GM19328 (cell line): ENCODE results near the gene CAMK1D.

Source experiments
- ATAC-seq: cut with Tn5 transposase; IDR thresholded peaks from one replicate; pipeline ENCODE4 v1.9.1; 2021; ENCODE audit warnings: mild to moderate bottlenecking, moderate library complexity; ENCODE audit not compliant: unreplicated experiment

CAMK1D gene

DNA sequence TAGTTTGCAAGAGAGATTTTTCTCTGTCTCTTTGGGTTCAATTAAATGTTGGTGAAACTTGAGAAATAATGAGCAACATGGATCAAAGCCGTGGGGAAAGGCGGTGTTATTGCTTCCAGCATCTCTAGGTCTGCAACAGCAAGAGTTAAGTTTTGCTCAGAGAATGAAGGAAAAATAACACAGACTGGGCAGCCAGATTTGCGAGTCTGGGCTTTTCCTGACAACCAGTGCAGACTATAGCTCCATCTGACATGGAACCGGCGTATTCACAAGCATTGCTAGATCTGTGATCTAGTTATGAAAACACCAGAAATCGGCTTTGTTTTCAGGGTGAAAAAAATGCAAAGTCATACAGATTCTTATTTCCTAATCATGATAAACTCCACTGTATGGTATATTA lies 110.4 kb downstream of the CAMK1D start:
- ATAC-seq: no peak

GRCh38 chr10:12463459-12463838 lies 114.1 kb downstream of the CAMK1D start:
- ATAC-seq: no peak

GRCh38 chr10:12465385-12466136 lies 116.2 kb downstream of the CAMK1D start:
- no peak for ATAC-seq

DNA sequence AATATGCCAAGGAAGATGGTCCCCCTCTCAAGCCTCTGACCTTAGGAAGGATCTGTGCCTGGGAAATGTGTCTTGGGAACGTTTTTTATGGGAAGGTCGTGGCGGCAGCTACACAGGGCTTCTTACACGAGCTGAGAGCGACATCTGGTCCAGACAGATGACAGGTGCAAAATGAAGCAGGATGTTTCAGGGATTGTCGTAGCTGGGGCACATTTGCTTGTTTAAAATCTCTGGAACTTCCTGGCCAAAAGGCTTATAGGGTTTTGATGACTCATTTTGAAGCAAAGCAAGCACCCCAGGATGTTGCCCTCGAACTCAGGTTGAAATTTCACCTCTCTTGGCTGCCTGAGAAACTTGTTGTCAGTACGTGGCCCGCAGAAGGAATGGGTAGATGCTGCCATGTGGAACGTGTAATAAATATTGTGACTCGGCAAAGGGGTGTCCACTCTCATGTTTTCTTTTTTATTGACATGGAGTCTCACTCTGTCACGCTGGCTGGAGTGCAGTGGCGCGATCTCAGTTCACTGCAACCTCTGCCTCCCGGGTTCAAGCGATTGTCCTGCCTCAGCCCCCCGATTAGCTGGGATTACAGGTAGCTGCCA lies 117.5 kb downstream of the CAMK1D start:
- no peak for ATAC-seq

- ATAC-seq: no peak
Measured at GRCh38 chr10:12469345-12469744, 120.0 kb downstream of the CAMK1D start.

- ATAC-seq: no peak
Measured at GRCh38 chr10:12470719-12471118, 121.4 kb downstream of the CAMK1D start.

GRCh38 chr10:12471135-12471534 lies 121.8 kb downstream of the CAMK1D start:
- no peak for ATAC-seq

GRCh38 chr10:12473491-12473890 lies 124.1 kb downstream of the CAMK1D start:
- ATAC-seq: no peak

DNA sequence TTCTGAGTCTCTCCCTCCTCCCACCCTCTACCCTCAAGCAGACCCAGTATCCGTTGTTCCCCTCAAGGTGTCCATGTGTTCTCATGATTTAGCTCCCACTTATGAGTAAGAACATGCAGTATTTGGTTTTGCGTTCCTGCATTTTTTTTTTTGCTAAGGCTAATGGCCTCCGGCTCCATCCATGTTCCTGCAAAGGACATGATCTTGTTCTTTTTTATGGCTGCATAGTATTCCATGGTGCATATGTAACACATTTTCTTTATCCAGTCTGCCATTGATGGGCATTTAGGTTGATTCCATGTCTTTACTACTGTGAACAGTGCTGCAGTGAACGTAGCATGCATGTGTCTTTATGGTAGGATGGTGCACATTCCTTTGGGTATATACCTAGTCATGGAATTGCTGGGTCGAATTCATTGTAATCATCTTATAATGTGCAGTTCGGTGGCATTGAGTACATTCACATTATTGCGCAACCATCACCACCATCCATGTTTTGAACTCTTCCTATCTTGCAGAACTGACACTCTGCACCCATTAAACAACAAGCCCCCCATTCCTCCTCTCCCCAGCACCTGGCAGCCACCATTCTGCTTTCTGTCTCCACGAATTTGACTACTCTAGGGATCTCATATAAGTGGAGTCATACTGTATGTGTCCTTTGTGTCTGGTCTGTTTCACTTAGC lies 125.5 kb downstream of the CAMK1D start:
- no peak for ATAC-seq

DNA sequence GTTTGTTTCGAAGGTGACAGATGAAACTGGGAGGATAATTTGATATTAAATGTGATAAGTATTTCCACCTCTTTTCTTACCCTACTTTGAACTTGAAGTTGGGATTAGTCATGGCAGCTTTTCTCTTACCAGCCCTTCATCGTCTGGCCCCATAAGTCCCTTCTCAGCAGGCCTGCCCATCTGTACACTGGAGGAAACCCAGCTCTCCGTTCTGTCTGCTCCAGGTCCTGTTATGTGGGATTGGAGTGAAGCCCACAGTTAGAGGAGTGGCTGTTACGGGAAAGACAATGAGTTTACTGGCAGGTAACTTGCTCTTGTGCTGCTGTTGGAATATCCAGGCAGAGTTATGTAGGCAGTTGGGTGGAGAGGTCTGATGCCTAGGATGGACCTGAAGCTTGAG lies 127.3 kb downstream of the CAMK1D start:
- ATAC-seq: no peak

- ATAC-seq: no peak
Measured at GRCh38 chr10:12479437-12479844, 130.1 kb downstream of the CAMK1D start.

DNA sequence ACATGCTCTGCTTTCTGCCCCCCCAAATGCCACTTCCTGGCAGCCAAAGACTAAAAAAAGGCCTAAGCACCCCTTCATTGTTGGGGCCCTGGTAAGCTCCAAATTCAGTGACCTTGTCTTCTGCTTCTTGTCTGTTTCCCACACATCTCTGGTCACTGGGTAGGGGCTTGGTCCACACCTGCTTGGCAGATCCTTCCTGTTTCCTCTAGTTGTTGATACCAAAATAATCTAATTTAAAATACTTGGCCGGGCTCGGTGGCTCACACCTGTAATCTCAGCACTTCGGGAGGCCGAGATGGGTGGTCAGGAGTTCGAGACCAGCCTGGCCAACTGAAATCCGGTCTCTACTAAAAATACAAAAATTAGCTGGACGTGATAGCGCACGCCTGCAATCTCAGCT lies 130.6 kb downstream of the CAMK1D start:
- ATAC-seq: no peak

GRCh38 chr10:12480440-12480839 lies 131.1 kb downstream of the CAMK1D start:
- no peak for ATAC-seq

DNA sequence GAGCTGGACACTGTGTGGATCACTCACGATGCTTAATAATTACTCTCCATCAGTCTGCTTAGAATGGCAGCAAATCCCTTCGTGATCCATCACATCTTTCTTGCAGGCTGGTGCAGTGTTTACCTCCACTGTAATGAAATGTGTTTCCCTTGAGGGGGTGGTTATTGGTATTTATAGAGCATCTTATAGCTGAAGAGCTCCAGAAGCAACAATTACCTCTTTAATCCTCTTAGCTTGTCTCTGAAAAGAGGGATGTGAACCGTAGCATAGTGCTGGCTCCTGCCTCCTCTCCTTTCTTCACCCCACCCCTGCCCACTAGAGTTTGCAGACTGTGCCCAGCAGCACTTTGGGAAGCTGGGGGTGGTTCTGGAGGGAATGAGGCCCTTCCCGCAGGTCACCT lies 132.6 kb downstream of the CAMK1D start:
- no peak for ATAC-seq

- no peak for ATAC-seq
Measured at GRCh38 chr10:12482587-12482986, 133.2 kb downstream of the CAMK1D start.

GRCh38 chr10:12484002-12484918 lies 134.9 kb downstream of the CAMK1D start:
- no peak for ATAC-seq

DNA sequence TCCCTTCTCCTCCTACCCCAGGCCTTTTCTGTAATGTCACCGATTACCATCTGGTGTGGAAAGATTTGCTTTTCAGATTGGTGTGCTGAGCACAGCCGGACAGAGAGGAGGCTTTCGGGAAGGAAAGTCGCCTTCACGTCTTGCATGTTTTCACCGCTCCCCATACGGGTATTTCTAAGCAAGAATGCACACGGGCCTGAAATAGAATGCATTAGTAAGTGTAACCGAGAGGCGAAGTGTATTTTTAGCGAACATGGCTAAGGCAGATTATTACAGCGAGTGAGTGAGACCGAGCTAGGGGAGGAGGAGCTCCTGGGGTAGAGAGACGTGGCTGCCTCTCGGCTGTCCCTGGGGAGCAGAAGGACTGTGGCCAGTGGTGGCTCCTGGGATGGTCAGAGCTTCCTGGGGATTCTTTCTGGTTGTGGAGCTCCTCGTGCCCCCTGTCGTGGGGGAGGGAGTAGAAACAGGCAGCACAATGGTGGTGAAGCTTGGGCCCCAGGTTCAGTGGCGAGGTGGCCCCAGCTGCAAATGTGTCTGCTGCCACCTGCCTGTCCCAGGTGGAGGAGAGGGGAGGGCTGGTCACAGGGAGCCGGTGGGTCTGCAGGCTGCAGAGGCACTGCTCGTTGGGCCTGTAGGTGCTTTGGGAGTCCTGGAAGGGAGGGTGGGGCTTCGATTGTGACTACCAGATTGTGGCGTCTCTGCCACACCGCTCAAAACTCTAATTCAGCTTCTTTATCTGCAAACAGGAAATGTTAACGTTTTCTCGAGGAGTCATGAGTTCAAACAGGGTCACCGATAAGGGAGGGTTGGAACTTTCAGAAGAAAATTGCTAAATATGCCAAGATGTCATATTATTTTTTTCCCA lies 135.8 kb downstream of the CAMK1D start:
- peak; percentile 79 for ATAC-seq

DNA sequence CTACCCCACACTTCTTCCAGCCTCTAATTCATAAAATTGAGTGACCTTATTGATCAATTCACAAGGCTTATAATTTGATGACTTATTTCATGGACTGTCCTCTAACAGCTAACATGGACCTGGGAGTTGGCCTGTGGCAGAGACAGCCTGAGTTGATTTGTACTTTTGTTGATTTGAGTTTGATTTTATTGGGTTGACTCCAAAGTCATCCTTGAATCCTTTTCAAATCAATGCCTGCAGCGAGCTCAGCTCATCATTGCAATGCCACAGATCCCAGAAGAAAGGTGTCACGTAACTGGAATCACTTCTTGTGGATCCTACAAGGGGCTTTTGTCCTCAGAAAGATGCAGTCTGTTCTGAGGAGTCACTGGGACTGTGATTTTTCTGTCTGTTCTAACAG lies 138.0 kb downstream of the CAMK1D start:
- ATAC-seq: no peak

GRCh38 chr10:12488626-12489025 lies 139.3 kb downstream of the CAMK1D start:
- no peak for ATAC-seq

GRCh38 chr10:12489357-12489756 lies 140.0 kb downstream of the CAMK1D start:
- no peak for ATAC-seq
